NCI-H1105 treated with DMSO at 0.1 percent for 48 hours (cell line): Measurements from ENCODE around the gene POU2F3.

Experiments used
- DNase-seq: peaks from one replicate; lab custom pipeline; 2025; lab: John Stamatoyannopoulos, UW

The POU2F3 gene

GRCh38 chr11:120239713-120240640 lies at the start of gene POU2F3:
POU2F3 (plus strand) TSS chr11:120240140; CDS start chr11:120240344, 204 bp downstream.
- peak; percentile 71 for DNase-seq

GRCh38 chr11:120191058-120191457 lies 48.9 kb upstream of the POU2F3 start:
- DNase-seq, result no peak

GRCh38 chr11:120192831-120193625 lies 46.9 kb upstream of the POU2F3 start:
- no peak for DNase-seq

GRCh38 chr11:120194166-120194565 lies 45.8 kb upstream of the POU2F3 start:
- DNase-seq, result no peak

GRCh38 chr11:120195601-120196320 lies 44.2 kb upstream of the POU2F3 start:
- no peak for DNase-seq

DNA sequence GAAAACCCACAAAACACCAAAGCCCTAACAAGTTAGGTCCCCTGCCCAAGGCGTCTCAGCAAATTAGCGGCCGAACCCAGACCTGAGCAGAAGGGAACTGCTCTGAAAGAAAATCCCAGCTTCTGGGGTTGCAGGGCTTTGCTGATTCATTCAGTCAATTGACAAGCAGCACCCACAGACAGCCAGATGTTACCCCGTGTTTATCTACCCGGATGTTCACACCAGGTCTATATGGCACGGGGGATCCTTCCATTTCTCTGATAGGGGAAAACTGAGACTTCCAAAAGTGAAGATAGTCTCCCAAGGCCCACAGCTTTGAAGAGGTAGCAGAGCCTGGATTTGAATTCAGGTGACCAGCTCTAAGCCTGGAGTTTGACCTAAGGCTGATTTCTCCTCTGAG lies 43.1 kb upstream of the POU2F3 start:
- DNase-seq, result no peak

- DNase-seq, result no peak
Measured at GRCh38 chr11:120197251-120197891, 42.6 kb upstream of the POU2F3 start.

GRCh38 chr11:120197977-120198376 lies 42.0 kb upstream of the POU2F3 start:
- DNase-seq, result no peak

GRCh38 chr11:120198403-120198786 lies 41.5 kb upstream of the POU2F3 start:
- DNase-seq, result no peak

DNA sequence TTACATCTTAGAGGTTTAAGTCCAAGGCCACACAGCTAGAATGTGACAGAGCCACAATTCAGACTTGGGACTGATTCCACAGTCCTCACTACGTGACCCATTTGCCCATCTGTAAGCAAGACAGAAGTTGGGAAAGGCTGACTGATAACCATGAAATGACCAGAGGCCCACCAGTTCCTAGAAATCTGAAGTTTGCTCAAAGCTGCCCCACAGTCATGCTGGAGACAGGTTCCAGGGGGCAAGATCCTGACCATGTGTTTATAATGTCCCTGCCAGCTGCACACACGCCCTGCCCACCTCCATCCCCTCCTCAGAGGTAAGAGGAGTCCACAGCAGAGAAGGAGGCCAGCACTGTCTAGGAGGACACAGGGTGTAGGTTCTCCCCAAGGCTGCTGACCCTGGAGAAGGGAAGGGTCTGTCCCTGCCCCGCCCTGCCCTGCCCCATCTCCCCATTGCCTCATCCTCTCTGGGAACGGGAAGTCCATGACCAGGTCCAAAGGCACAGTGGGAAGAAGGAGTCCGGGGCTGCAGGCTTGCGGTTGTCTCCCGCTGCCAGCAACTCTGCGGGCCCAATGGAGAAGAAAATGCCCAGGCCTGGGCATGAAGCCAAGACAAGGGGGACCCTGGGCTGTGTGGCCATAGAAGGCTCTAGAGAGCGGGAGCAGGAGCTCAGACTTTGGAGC lies 41.0 kb upstream of the POU2F3 start:
- no peak for DNase-seq

GRCh38 chr11:120199613-120200012 lies 40.3 kb upstream of the POU2F3 start:
- DNase-seq, result no peak

DNA sequence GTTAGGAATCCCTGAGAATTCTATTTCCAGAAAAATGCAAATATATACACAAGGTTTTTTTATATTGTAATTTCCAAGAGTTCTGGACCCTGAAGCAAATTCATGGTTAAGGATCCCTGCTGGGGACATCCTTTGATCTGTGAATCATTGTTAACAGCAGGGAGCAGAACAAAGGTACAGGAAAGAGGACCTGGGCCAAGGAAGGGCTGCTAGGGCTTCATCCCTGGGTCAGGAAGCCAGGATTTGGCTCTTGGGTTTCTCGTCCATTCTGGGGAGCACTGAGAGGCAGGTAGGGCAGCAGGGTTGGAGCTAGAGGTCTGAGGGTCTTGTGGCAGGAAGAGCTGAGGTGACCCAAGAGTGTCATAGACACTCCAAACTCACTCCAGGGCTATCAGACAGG lies 39.3 kb upstream of the POU2F3 start:
- no peak for DNase-seq

GRCh38 chr11:120201653-120202052 lies 38.3 kb upstream of the POU2F3 start:
- no peak for DNase-seq

GRCh38 chr11:120203626-120204025 lies 36.3 kb upstream of the POU2F3 start:
- DNase-seq, result no peak

- no peak for DNase-seq
Measured at GRCh38 chr11:120205596-120206161, 34.3 kb upstream of the POU2F3 start.

GRCh38 chr11:120207512-120207911 lies 32.4 kb upstream of the POU2F3 start:
- no peak for DNase-seq

- DNase-seq, result no peak
Measured at GRCh38 chr11:120208001-120208441, 31.9 kb upstream of the POU2F3 start.

DNA sequence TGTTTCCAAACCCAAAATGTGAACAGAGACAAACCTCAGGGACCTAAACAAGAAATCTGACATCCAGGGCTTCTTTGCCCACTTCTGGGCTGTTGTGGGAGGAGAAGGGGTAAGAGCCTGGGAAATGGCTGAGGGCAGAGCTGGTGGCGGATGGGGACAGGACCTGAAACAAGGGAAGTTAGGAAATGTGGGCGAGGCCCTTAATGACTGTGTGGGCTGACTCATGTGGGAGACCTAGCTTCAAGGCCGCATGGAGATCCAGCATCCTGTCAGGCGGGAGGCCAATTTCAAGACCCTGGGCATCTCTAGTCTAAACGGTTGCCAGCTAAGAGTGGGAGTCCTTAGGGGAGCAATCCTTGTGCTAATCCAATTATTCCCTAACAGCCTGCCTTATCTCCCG lies 31.2 kb upstream of the POU2F3 start:
- no peak for DNase-seq

DNA sequence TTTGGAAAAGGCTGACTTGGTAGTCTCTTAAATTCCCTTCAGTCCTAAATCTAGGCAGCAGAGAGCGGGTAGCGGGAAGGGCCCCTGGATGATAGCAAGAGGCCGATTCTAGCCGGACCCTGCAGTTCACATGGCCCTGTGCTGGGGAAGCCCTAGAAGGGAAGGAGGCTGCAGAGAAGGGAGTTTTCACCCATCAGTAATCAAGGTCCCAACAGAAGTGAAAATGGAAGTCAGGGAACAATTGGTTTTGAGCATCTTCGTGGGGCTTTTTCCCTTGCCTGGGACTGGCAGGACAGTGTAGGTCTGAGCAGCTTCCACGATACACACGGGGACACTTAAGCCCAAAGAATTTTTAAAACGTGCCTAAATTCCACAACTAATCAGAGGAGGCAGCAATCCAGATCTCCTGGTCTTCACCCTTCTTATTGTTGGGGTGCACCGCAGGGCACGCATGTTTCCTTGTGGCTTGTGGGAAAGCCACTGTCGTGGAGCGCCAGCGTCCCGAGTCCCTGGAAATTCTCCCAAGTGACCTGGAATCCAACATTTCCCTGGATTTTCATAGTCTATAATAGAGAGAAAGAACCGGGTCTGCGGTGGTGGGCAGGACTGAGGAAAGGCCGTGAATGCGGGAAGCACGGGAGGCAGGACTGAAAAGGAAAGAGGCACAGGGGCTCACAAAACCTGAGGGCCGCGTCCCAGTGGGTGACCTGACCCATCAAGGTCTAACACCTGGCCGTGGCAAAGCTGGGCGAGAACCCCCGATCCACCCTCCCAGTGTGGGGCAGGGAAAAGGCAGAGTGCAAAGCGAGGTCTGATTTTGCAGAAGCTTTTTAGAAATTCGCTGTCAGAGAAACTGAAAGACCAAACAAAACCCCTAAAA lies 30.0 kb upstream of the POU2F3 start:
- no peak for DNase-seq
